Ishikawa (cell line): ENCODE measurements around the gene CASK.

Experiments
- CEBPB ChIP-seq: IDR thresholded peaks from 2 replicates; pipeline ENCODE4 v1.6.1; 2012
- EGR1 ChIP-seq: IDR thresholded peaks from 2 replicates; pipeline ENCODE4 v1.6.1; 2012
- EP300 ChIP-seq: IDR thresholded peaks from 2 replicates; pipeline ENCODE4 v1.6.1; 2012; ENCODE audit warnings: borderline replicate concordance
- TAF1 ChIP-seq: IDR thresholded peaks from 2 replicates; pipeline ENCODE4 v1.6.1; 2012; ENCODE audit warnings: low read depth, mild to moderate bottlenecking
- TEAD4 ChIP-seq: IDR thresholded peaks from 2 replicates; pipeline ENCODE4 v1.6.1; 2012
- TF ChIP-seq, protein P1 (sequence below): IDR thresholded peaks from 2 replicates; pipeline ENCODE4 v1.6.1; 2012

DNA sequence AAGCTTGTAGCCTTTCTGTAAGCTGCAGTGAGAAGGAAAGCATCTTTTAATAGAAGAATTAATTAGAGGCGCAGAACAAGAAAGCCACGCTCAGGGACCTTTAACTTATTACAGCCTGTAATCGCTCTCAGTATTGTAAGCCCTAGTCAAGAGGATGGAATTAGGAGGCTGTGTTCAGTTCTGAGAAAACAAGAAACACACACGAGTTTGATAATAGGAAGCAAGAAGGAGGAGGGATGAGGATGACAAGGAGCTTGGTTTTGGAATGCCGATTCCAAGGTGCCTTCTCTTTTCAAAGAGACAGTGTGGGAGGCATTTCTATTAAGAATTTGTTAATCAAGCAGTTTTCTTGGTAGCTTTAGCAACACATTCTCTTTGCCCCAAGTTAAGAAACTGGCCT lies 406.9 kb downstream of the CASK start:
- TF ChIP-seq TAF1 (no peak), EGR1 (no peak), CEBPB (no peak), TEAD4 (no peak), EP300 (no peak)
- TF ChIP-seq, protein P1, sequence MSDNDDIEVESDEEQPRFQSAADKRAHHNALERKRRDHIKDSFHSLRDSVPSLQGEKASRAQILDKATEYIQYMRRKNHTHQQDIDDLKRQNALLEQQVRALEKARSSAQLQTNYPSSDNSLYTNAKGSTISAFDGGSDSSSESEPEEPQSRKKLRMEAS, result no peak
